Neural cell (in vitro differentiated cells): ENCODE results near the gene RELN. TPM values are rescaled to one million over a fixed set of nuclear protein-coding genes. Genes with fewer than 3 reads are reported as not detected.

ENCODE experiments used
- H2AFZ ChIP-seq: fragments of 200-600, 300-800 bp; sonication (generic), shearing (Covaris generic); 2 replicates; pipeline ENCODE4 v1.6.0; 2014; ENCODE audit warnings: low read depth, mild to moderate bottlenecking, antibody characterized with exemption, low read length, moderate library complexity
- H3F3A ChIP-seq: fragments of 200-600 bp; shearing (Covaris generic); 2 replicates; pipeline ENCODE4 v1.6.1; 2016; ENCODE audit warnings: mild to moderate bottlenecking, moderate library complexity, mixed read lengths, antibody characterized with exemption, low read length; ENCODE audit not compliant: insufficient read depth, poor library complexity, severe bottlenecking
- H3K27ac ChIP-seq: fragments of 200-600, 300-800 bp; sonication (generic), shearing (Covaris generic); 2 replicates; pipeline ENCODE4 v1.5.1; 2014; ENCODE audit warnings: mild to moderate bottlenecking, low read length, moderate library complexity
- H3K27me3 ChIP-seq: fragments of 300-800, 200-600 bp; sonication (generic), shearing (Covaris generic); 2 replicates; pipeline ENCODE4 v1.6.0; 2014; ENCODE audit warnings: mild to moderate bottlenecking, low read depth, low read length, moderate library complexity; ENCODE audit not compliant: insufficient read depth
- H3K36me3 ChIP-seq: fragments of 300-800, 200-600 bp; sonication (generic), shearing (Covaris generic); 2 replicates; pipeline ENCODE4 v1.5.1; 2014; ENCODE audit warnings: mild to moderate bottlenecking, antibody characterized with exemption, low read length, moderate library complexity; ENCODE audit not compliant: insufficient read depth
- H3K4me2 ChIP-seq: fragments of 300-800, 200-600 bp; sonication (generic), shearing (Covaris generic); 2 replicates; pipeline ENCODE4 v1.6.0; 2014; ENCODE audit warnings: mild to moderate bottlenecking, low read length
- H3K4me3 ChIP-seq: fragments of 300-800, 200-600 bp; sonication (generic), shearing (Covaris generic); 2 replicates; pipeline ENCODE4 v1.5.1; 2014; ENCODE audit warnings: mild to moderate bottlenecking, low read length, moderate library complexity
- H3K79me2 ChIP-seq: fragments of 200-600 bp; shearing (Covaris generic); replicated peaks from 2 replicates; pipeline ENCODE4 v1.6.0; 2014; ENCODE audit warnings: mild to moderate bottlenecking, low read length, moderate library complexity; ENCODE audit not compliant: insufficient read depth
- H3K9ac ChIP-seq: fragments of 300-800, 200-600 bp; sonication (generic), shearing (Covaris generic); 2 replicates; pipeline ENCODE4 v1.6.1; 2016; ENCODE audit warnings: mild to moderate bottlenecking, low read length, mixed read lengths
- H3K9me2 ChIP-seq: fragments of 200-600 bp; shearing (Covaris generic); 2 replicates; pipeline ENCODE4 v1.6.1; 2016; ENCODE audit warnings: mild to moderate bottlenecking, low read length, mixed read lengths; ENCODE audit not compliant: insufficient read depth
- H3K9me3 ChIP-seq: fragments of 200-600, 300-800 bp; sonication (generic), shearing (Covaris generic); 2 replicates; pipeline ENCODE4 v1.6.1; 2016; ENCODE audit warnings: mild to moderate bottlenecking, mixed run types, low read length, moderate library complexity, mixed read lengths
- H4K20me1 ChIP-seq: fragments of 200-600 bp; shearing (Covaris generic); 2 replicates; pipeline ENCODE4 v1.6.1; 2016; ENCODE audit warnings: mild to moderate bottlenecking, mixed run types; ENCODE audit not compliant: insufficient read depth
- EP300 ChIP-seq: fragments of 450-650 bp; conservative IDR thresholded peaks from 2 replicates; pipeline ENCODE4 v1.6.1; 2014; ENCODE audit warnings: antibody characterized with exemption, mild to moderate bottlenecking, moderate library complexity; ENCODE audit not compliant: poor library complexity, severe bottlenecking
- EZH2 ChIP-seq: fragments of 200-600, 300-800 bp; shearing (Covaris generic), sonication (generic); IDR thresholded peaks from 2 replicates; pipeline ENCODE4 v1.6.1; 2014; ENCODE audit warnings: antibody characterized with exemption, low read length, borderline replicate concordance, mild to moderate bottlenecking; ENCODE audit not compliant: insufficient read depth, poor library complexity, severe bottlenecking
- MXI1 ChIP-seq: fragments of 450-650 bp; conservative IDR thresholded peaks from 2 replicates; pipeline ENCODE4 v1.6.1; 2014; ENCODE audit warnings: antibody characterized with exemption, mild to moderate bottlenecking; ENCODE audit not compliant: poor library complexity, severe bottlenecking
- POLR2AphosphoS5 ChIP-seq: IDR thresholded peaks from 2 replicates; pipeline ENCODE4 v1.6.1; 2012
- RAD21 ChIP-seq: fragments of 450-650 bp; conservative IDR thresholded peaks from 2 replicates; pipeline ENCODE4 v1.6.1; 2014; ENCODE audit warnings: antibody characterized with exemption, mild to moderate bottlenecking, moderate library complexity
- SMC3 ChIP-seq: fragments of 450-650 bp; conservative IDR thresholded peaks from 2 replicates; pipeline ENCODE4 v1.6.1; 2014; ENCODE audit warnings: antibody characterized with exemption, mild to moderate bottlenecking, moderate library complexity; ENCODE audit not compliant: poor library complexity
- TAF1 ChIP-seq: IDR thresholded peaks from 2 replicates; pipeline ENCODE4 v1.6.1; 2012; ENCODE audit warnings: low read depth
- polyA plus RNA-seq: library from polyadenylated mRNA; depleted of rRNA; stranded (reverse); fragments of >200 nt; gene quantifications from 2 replicates; pipeline ENCODE4 v1.2.3, GENCODE V29; 2014
- TF ChIP-seq, protein P1 (sequence below): fragments of 450-650 bp; IDR thresholded peaks from 2 replicates; pipeline ENCODE4 v1.5.1; 2014; ENCODE audit warnings: antibody characterized with exemption, mild to moderate bottlenecking, moderate library complexity; ENCODE audit not compliant: poor library complexity, severe bottlenecking
- TF ChIP-seq, protein P2 (sequence below): IDR thresholded peaks from 2 replicates; pipeline ENCODE4 v1.6.1; 2012; ENCODE audit warnings: borderline replicate concordance

The RELN gene
- polyA plus RNA-seq, 1 donor from 2014 or later = 178 TPM

DNA sequence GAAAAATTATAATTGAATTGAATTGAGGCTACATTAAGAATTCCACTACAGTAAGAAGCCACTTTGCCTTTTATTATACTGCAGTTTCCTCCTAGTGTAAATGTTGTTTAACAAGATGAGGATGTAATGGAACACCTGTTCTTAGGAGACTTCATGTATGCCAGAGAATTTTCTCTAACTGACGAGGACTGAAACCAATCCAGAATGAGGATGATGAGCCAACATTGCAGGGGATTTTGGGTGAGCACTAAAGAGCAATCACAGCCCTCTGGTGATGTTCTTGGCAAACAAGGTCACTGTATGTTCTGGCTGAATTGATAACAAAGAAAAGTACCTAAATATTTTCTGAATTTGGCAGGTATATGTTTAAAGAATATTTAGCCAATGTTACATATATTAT, 60.9 kb downstream of the RELN start:
- no peaks in the 10 kb centered on the region for H3K9me2 ChIP-seq
- no peaks in the 10 kb centered on the region for H3K36me3 ChIP-seq
- H3K79me2 ChIP-seq = no peaks in the 10 kb centered on the region
- H3K27me3 ChIP-seq = no peaks in the 10 kb centered on the region
- no peaks in the 10 kb centered on the region for H4K20me1 ChIP-seq
- H3K4me2 ChIP-seq = no peak overlapping the region
- no peaks in the 10 kb centered on the region for H3K9me3 ChIP-seq
- H3K9ac ChIP-seq = no peak overlapping the region
- no peak for TF ChIP-seq TAF1
- no peak for TF ChIP-seq EP300
- no peak for TF ChIP-seq EZH2
- no peak for TF ChIP-seq MXI1
- TF ChIP-seq POLR2AphosphoS5 = no peak
- no peak for TF ChIP-seq SMC3
- TF ChIP-seq RAD21 = no peak
- H3K4me3 ChIP-seq = no peak overlapping the region
- H3F3A ChIP-seq = no peaks in the 10 kb centered on the region
- H3K27ac ChIP-seq = no peak overlapping the region
- H2AFZ ChIP-seq = no peak overlapping the region

DNA sequence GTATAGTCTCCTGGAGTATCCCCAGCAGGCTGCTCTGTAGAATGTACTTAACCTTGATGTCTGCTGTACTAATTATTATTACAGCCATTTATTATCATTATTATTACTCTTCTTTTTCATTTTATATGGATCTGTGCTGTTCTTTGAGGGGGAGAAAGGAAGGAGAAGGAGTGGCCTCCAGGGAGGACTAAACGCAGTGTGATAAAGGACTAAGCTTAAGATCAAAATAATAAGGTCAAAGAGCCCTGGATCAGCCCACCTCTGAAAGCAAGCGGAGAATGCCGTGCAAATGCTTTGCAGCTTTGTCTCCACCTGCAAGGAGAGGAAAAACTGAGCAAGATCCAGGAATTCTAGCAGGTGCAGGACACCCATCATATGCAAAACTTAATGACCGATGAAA, 65.3 kb downstream of the RELN start:
- Histone ChIP-seq H3K9ac (no peak overlapping the region), H4K20me1 (no peaks in the 10 kb centered on the region), H2AFZ (no peak overlapping the region), H3K27me3 (no peaks in the 10 kb centered on the region), H3K4me3 (no peak overlapping the region), H3K9me2 (no peaks in the 10 kb centered on the region), H3K4me2 (no peak overlapping the region), H3F3A (no peaks in the 10 kb centered on the region), H3K9me3 (no peaks in the 10 kb centered on the region), H3K36me3 (no peaks in the 10 kb centered on the region), H3K27ac (no peak overlapping the region), H3K79me2 (no peaks in the 10 kb centered on the region)
- TF ChIP-seq, protein P1, sequence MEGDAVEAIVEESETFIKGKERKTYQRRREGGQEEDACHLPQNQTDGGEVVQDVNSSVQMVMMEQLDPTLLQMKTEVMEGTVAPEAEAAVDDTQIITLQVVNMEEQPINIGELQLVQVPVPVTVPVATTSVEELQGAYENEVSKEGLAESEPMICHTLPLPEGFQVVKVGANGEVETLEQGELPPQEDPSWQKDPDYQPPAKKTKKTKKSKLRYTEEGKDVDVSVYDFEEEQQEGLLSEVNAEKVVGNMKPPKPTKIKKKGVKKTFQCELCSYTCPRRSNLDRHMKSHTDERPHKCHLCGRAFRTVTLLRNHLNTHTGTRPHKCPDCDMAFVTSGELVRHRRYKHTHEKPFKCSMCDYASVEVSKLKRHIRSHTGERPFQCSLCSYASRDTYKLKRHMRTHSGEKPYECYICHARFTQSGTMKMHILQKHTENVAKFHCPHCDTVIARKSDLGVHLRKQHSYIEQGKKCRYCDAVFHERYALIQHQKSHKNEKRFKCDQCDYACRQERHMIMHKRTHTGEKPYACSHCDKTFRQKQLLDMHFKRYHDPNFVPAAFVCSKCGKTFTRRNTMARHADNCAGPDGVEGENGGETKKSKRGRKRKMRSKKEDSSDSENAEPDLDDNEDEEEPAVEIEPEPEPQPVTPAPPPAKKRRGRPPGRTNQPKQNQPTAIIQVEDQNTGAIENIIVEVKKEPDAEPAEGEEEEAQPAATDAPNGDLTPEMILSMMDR = no peak
- no peak for TF ChIP-seq SMC3
- no peak for TF ChIP-seq EZH2
- TF ChIP-seq EP300 = no peak
- no peak for TF ChIP-seq RAD21
- no peak for TF ChIP-seq TAF1
- TF ChIP-seq MXI1 = no peak
- no peak for TF ChIP-seq POLR2AphosphoS5
- TF ChIP-seq, protein P2, sequence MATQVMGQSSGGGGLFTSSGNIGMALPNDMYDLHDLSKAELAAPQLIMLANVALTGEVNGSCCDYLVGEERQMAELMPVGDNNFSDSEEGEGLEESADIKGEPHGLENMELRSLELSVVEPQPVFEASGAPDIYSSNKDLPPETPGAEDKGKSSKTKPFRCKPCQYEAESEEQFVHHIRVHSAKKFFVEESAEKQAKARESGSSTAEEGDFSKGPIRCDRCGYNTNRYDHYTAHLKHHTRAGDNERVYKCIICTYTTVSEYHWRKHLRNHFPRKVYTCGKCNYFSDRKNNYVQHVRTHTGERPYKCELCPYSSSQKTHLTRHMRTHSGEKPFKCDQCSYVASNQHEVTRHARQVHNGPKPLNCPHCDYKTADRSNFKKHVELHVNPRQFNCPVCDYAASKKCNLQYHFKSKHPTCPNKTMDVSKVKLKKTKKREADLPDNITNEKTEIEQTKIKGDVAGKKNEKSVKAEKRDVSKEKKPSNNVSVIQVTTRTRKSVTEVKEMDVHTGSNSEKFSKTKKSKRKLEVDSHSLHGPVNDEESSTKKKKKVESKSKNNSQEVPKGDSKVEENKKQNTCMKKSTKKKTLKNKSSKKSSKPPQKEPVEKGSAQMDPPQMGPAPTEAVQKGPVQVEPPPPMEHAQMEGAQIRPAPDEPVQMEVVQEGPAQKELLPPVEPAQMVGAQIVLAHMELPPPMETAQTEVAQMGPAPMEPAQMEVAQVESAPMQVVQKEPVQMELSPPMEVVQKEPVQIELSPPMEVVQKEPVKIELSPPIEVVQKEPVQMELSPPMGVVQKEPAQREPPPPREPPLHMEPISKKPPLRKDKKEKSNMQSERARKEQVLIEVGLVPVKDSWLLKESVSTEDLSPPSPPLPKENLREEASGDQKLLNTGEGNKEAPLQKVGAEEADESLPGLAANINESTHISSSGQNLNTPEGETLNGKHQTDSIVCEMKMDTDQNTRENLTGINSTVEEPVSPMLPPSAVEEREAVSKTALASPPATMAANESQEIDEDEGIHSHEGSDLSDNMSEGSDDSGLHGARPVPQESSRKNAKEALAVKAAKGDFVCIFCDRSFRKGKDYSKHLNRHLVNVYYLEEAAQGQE = no peak

DNA sequence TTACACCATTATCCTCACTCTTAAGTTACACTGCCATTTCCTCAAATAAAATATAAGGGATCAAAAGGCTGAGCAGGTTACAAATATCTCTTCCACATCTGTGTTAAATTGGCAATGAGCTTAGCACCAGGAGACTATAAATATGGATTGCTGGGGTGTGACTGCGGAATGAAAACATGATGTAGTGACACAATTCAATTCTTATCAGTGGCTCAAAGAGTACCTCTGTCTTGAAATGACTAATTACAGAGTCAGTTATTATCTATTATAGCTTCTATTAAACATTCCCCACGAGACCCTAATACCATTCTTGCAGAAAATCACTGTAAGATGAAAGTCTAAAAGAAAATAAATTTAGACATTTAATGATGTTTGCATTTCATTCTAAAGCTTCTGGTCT, 67.1 kb downstream of the RELN start:
- no peaks in the 10 kb centered on the region for H3K9me2 ChIP-seq
- no peak for TF ChIP-seq TAF1
- no peak for TF ChIP-seq EZH2
- TF ChIP-seq POLR2AphosphoS5 = no peak
- TF ChIP-seq SMC3 = no peak
- TF ChIP-seq MXI1 = no peak
- no peak for TF ChIP-seq EP300
- TF ChIP-seq, protein P2 = no peak
- no peak overlapping the region for H3K4me3 ChIP-seq
- no peak overlapping the region for H2AFZ ChIP-seq
- H3K4me2 ChIP-seq = no peak overlapping the region
- no peaks in the 10 kb centered on the region for H3K9me3 ChIP-seq
- no peaks in the 10 kb centered on the region for H3K27me3 ChIP-seq
- no peak overlapping the region for H3K9ac ChIP-seq
- no peaks in the 10 kb centered on the region for H4K20me1 ChIP-seq
- H3K79me2 ChIP-seq = no peaks in the 10 kb centered on the region
- H3K36me3 ChIP-seq = no peaks in the 10 kb centered on the region
- no peaks in the 10 kb centered on the region for H3F3A ChIP-seq
- no peak overlapping the region for H3K27ac ChIP-seq
